ENCODE results near the gene DNAI7. TPM values are rescaled to one million over a fixed set of nuclear protein-coding genes. Genes with fewer than 3 reads are reported as not detected.

Gene DNAI7
- polyA plus RNA-seq, 4 donors, result 5.0 to 8.4 (median 7.1) TPM

GRCh38 chr12:25107920-25108319 is 87.0 kb downstream of the DNAI7 start:
- no peak for DNase-seq (ENCODE audit: low read depth in 4 of 4, low spot score in 2 of 4)

GRCh38 chr12:25106818-25107217 is 88.1 kb downstream of the DNAI7 start:
- DNase-seq (ENCODE audit: low read depth in 4 of 4, low spot score in 2 of 4), result no peak

GRCh38 chr12:25102402-25102801 is 92.6 kb downstream of the DNAI7 start:
- no peak for DNase-seq (ENCODE audit: low read depth in 4 of 4, low spot score in 2 of 4)

- no peak for DNase-seq (ENCODE audit: low read depth in 4 of 4, low spot score in 2 of 4)
These were observed 93.9 kb downstream of the DNAI7 start for GRCh38 chr12:25101092-25101445.

GRCh38 chr12:25100194-25101091 is 94.5 kb downstream of the DNAI7 start:
- DNase-seq (ENCODE audit: low read depth in 4 of 4, low spot score in 2 of 4), result no peak

GRCh38 chr12:25099010-25099409 is 96.0 kb downstream of the DNAI7 start:
- no peak for DNase-seq (ENCODE audit: low read depth in 4 of 4, low spot score in 2 of 4)

- no peak for DNase-seq (ENCODE audit: low read depth in 4 of 4, low spot score in 2 of 4)
These were observed 105.2 kb downstream of the DNAI7 start for GRCh38 chr12:25089738-25090137.

GRCh38 chr12:25087596-25087995 is 107.4 kb downstream of the DNAI7 start:
- no peak for DNase-seq (ENCODE audit: low read depth in 4 of 4, low spot score in 2 of 4)

GRCh38 chr12:25084816-25085215 is 110.1 kb downstream of the DNAI7 start:
- DNase-seq (ENCODE audit: low read depth in 4 of 4, low spot score in 2 of 4), result no peak

- no peak for DNase-seq (ENCODE audit: low read depth in 4 of 4, low spot score in 2 of 4)
These were observed 111.7 kb downstream of the DNAI7 start for GRCh38 chr12:25083211-25083610.

GRCh38 chr12:25082628-25083027 is 112.3 kb downstream of the DNAI7 start:
- no peak for DNase-seq (ENCODE audit: low read depth in 4 of 4, low spot score in 2 of 4)

- no peak for DNase-seq (ENCODE audit: low read depth in 4 of 4, low spot score in 2 of 4)
These were observed 115.6 kb downstream of the DNAI7 start for GRCh38 chr12:25079393-25079792.

- no peak for DNase-seq (ENCODE audit: low read depth in 4 of 4, low spot score in 2 of 4)
These were observed 120.0 kb downstream of the DNAI7 start for GRCh38 chr12:25074954-25075353.

GRCh38 chr12:25074113-25074512 is 120.8 kb downstream of the DNAI7 start:
- no peak for DNase-seq (ENCODE audit: low read depth in 4 of 4, low spot score in 2 of 4)

GRCh38 chr12:25072906-25073650 is 121.9 kb downstream of the DNAI7 start:
- DNase-seq (ENCODE audit: low read depth in 4 of 4, low spot score in 2 of 4), result no peak

- DNase-seq (ENCODE audit: low read depth in 4 of 4, low spot score in 2 of 4), result no peak
These were observed 123.6 kb downstream of the DNAI7 start for GRCh38 chr12:25071366-25071765.

- DNase-seq (ENCODE audit: low read depth in 4 of 4, low spot score in 2 of 4), result no peak
These were observed 125.7 kb downstream of the DNAI7 start for GRCh38 chr12:25069224-25069623.

- DNase-seq (ENCODE audit: low read depth in 4 of 4, low spot score in 2 of 4), result no peak
These were observed 129.9 kb downstream of the DNAI7 start for GRCh38 chr12:25065035-25065434.

- no peak for DNase-seq (ENCODE audit: low read depth in 4 of 4, low spot score in 2 of 4)
These were observed 130.9 kb downstream of the DNAI7 start for GRCh38 chr12:25063873-25064628.

GRCh38 chr12:25058658-25059058 is 136.3 kb downstream of the DNAI7 start:
- no peak for DNase-seq (ENCODE audit: low read depth in 4 of 4, low spot score in 2 of 4)

All from left renal cortex interstitium (tissue), 4 donors.